ENCODE measurements around the gene TRMT2A. TPM values are rescaled to one million over a fixed set of nuclear protein-coding genes. Genes with fewer than 3 reads are reported as not detected.
A peak's percentile ranks its signal among the peaks of the same experiment; 100 is the strongest.

TRMT2A gene
- total and polyA plus RNA-seq, 2 donors from 2014 or later = 37.3 to 50.0 TPM

DNA sequence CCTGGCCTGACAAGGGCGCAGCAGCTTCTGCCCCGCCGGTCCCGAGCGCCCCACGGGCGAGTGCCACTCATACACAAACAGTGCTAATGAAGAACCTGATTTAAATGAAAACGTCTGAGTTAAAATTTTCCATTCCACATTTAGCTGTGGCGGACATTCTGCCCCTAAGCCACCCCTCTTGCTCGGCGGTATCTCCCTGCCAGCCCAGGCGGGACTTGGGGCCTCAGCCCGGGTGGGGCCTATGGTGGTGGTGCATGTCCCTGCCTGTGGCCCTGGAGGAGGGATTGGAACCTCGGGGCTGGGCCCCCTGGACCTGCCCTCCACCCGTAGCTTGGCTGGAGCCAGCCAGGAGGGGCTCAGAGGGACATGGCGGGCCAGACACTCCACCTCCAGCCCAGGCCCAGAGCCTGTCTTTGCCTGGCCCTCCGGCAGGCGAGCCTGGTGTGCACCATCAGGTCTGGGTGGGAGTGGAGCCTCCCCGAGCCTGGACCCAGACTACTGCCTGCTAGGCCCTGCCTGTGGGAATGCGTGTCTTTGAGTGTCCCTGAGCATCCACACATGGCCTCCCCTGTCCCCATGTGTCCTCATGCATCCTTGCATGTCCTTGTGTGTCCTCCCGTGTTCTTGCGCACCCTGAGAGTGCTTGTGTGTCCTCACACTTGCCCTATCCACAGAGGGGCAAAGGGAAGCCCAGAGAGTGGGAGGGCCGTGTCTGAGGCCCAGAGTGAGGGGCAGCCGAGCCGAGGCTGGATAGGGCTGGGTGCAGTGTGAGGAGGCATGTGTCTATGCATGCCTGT is 19.0 kb upstream of the TRMT2A start:
- peaks cover 0 to 44% (median 7%) of the 10 kb centered on the region in 3 donors for H3K4me1 ChIP-seq (ENCODE audit: control insufficient read depth in 2 of 3, insufficient read depth in 2 of 3, low read depth in 1 of 3, low read length in 3 of 3)
- no peak overlapping the region for H3K27ac ChIP-seq (ENCODE audit: low read depth in 2 of 2, low read length in 2 of 2)
- no peak for DNase-seq
- H3K27me3 ChIP-seq (ENCODE audit: control insufficient read depth, insufficient read depth, low read length) = no peaks in the 10 kb centered on the region
- H3K9ac ChIP-seq (ENCODE audit: low read length in 3 of 3) = peak overlapping the region in 1 of 3 donors; percentile 40
- H3K9me3 ChIP-seq (ENCODE audit: control insufficient read depth in 2 of 3, insufficient read depth in 1 of 3, low read length in 3 of 3) = no peaks in the 10 kb centered on the region
- TF ChIP-seq, protein P1, sequence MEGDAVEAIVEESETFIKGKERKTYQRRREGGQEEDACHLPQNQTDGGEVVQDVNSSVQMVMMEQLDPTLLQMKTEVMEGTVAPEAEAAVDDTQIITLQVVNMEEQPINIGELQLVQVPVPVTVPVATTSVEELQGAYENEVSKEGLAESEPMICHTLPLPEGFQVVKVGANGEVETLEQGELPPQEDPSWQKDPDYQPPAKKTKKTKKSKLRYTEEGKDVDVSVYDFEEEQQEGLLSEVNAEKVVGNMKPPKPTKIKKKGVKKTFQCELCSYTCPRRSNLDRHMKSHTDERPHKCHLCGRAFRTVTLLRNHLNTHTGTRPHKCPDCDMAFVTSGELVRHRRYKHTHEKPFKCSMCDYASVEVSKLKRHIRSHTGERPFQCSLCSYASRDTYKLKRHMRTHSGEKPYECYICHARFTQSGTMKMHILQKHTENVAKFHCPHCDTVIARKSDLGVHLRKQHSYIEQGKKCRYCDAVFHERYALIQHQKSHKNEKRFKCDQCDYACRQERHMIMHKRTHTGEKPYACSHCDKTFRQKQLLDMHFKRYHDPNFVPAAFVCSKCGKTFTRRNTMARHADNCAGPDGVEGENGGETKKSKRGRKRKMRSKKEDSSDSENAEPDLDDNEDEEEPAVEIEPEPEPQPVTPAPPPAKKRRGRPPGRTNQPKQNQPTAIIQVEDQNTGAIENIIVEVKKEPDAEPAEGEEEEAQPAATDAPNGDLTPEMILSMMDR (IDR thresholded peaks at IDR 0.05; ENCODE audit: borderline replicate concordance, extremely low read depth, insufficient read depth) = no peak
- no peak for FAIRE-seq
- H3K4me3 ChIP-seq (ENCODE audit: low read length in 3 of 3) = no peak overlapping the region
- intact Hi-C loops (cut with DNase I) = no loop called here
- H3K36me3 ChIP-seq (ENCODE audit: control insufficient read depth in 2 of 3, insufficient read depth in 3 of 3, low read length in 3 of 3) = peaks cover 0 to 4% (median 0%) of the 10 kb centered on the region in 3 donors

DNA sequence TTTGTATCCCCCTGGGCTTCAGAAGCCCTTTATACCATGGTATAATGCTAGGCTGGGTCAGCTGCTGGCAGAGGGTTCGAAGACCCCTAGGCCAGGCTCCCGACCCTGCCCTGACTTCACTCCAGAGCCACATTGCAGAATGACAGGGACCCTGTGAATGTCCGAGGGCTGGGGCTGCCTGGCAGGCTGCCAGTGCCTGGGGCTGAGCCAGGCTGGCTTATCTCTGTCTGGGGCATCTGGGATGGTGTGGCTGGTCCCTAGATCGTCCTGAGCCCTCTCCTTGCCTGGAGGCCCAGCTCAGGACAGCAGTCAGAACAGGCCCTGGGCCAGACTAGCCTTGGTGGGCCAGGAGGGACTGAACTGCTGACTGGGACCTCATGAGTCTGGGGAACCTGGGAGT is 18.2 kb upstream of the TRMT2A start:
- Histone ChIP-seq H3K27ac (ENCODE audit: low read depth in 2 of 2, low read length in 2 of 2) (no peak overlapping the region), H3K9ac (ENCODE audit: low read length in 3 of 3) (peak overlapping the region in 1 of 3 donors; percentile 40), H3K36me3 (ENCODE audit: control insufficient read depth in 2 of 3, insufficient read depth in 3 of 3, low read length in 3 of 3) (peaks cover 0 to 4% (median 0%) of the 10 kb centered on the region in 3 donors), H3K27me3 (ENCODE audit: control insufficient read depth, insufficient read depth, low read length) (no peaks in the 10 kb centered on the region), H3K9me3 (ENCODE audit: control insufficient read depth in 2 of 3, insufficient read depth in 1 of 3, low read length in 3 of 3) (no peaks in the 10 kb centered on the region), H3K4me3 (ENCODE audit: low read length in 3 of 3) (no peak overlapping the region), H3K4me1 (ENCODE audit: control insufficient read depth in 2 of 3, insufficient read depth in 2 of 3, low read depth in 1 of 3, low read length in 3 of 3) (peaks cover 0 to 50% (median 7%) of the 10 kb centered on the region in 3 donors)
- DNase-seq (no peak), FAIRE-seq (no peak)
- TF ChIP-seq, protein P1 (IDR thresholded peaks at IDR 0.05; ENCODE audit: borderline replicate concordance, extremely low read depth, insufficient read depth) = no peak
- intact Hi-C loops (cut with DNase I) = no loop called here

DNA sequence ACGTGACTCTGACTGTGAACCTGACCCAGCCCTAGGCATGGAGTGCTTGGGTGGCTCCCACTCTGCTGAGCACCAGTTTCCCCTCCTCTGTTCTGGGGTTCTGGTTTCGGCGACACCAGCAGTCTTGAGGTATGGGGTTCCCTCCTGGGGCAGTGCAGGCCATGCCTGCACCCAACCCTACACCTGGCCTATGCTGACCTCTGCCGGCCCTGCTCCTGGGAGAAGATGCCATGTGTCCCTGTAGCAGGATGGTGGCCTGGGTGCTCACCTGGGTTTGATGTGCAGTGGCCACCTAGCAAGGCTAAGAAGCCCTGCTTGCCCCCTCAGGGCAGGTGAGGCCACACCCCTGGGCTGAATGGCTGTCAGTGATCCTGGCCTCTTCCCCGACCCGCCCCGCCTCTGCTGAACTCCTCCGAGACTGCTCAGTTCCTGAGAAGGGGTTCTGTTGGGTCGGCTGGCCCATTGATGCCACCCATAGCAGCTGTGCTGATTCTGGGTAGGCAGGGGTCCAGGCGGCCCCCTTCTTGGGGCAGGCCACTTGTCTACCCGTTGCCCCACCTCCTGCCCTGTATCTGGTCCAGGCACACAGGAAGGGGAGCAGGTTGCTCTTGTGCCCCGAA is 17.0 kb upstream of the TRMT2A start:
- no peak overlapping the region for H3K4me3 ChIP-seq (ENCODE audit: low read length in 3 of 3)
- no peaks in the 10 kb centered on the region for H3K27me3 ChIP-seq (ENCODE audit: control insufficient read depth, insufficient read depth, low read length)
- intact Hi-C loops (cut with DNase I) = no loop called here
- H3K9me3 ChIP-seq (ENCODE audit: control insufficient read depth in 2 of 3, insufficient read depth in 1 of 3, low read length in 3 of 3) = no peaks in the 10 kb centered on the region
- FAIRE-seq (no peak), DNase-seq (no peak)
- TF ChIP-seq, protein P1 (IDR thresholded peaks at IDR 0.05; ENCODE audit: borderline replicate concordance, extremely low read depth, insufficient read depth) = no peak
- no peak overlapping the region for H3K9ac ChIP-seq (ENCODE audit: low read length in 3 of 3)
- H3K4me1 ChIP-seq (ENCODE audit: control insufficient read depth in 2 of 3, insufficient read depth in 2 of 3, low read depth in 1 of 3, low read length in 3 of 3) = peaks cover 0 to 53% (median 7%) of the 10 kb centered on the region in 3 donors
- H3K36me3 ChIP-seq (ENCODE audit: control insufficient read depth in 2 of 3, insufficient read depth in 3 of 3, low read length in 3 of 3) = no peaks in the 10 kb centered on the region
- H3K27ac ChIP-seq (ENCODE audit: low read depth in 2 of 2, low read length in 2 of 2) = no peak overlapping the region

Measured in kidney (tissue), 14 donors.